ENCODE results near the gene MYCBPAP.
"Not testable (repeated sequence)": the region's sequence is repeated elsewhere in the genome, so short reads cannot be mapped to it uniquely, and the experiment has no call there.

Gene MYCBPAP

GRCh38 chr17:50472286-50472685, 36.0 kb upstream of the MYCBPAP start:
- no peak for DNase-seq

DNA sequence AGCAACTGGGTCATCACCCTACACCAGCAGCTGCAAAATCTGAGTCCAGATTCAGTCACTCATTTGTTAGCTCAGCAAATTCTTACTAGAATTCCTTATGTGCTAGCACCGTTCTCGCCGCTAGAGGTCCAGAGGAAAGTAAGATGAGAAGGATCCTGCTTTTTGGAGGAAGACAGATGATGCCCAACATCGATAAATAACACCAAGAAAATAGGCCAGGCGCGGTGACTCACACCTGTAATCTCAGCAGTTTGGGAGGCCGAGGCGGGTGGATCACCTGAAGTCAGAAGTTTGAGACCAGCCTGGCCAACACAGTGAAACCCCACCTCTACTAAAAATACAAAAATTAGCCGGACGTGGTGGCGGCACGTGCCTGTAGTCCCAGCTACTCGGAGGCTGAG, 35.5 kb upstream of the MYCBPAP start:
- not testable (repeated sequence) for DNase-seq

DNA sequence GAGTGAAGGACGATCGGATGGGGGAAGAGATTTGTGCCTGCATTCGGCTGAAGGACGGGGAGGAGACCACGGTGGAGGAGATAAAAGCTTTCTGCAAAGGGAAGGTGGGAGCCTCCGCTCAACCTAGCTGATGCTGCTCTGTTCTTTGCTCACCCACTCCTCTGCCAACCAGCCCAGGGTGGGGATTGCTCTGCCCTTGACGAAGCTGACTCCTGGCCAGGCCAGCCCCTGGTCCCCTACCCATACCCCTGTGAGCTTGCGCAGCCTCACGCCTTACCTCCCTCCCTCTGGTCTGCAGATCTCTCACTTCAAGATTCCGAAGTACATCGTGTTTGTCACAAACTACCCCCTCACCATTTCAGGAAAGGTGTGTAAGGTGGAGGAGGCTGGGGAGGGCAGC, 34.3 kb upstream of the MYCBPAP start:
- DNase-seq: no peak

GRCh38 chr17:50474523-50474922, 33.7 kb upstream of the MYCBPAP start:
- no peak for DNase-seq

DNA sequence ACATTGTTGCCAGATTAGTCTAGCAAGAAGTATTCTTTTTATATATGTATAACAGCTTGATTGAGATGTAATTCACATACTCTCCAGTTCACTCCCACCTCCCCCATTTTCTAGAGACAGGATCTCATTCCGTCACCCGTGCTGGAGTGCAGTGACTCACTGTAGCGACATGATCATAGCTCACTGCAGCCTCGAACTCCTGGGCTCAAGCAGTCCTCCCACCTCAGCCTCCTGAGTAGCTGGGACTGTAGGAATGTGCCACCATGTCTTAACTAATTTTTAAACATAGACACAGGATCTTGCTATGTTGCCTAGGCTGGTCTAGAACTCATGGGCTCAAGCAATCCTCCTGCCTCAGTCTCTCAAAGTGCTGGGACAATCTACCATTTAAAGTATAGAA, 32.9 kb upstream of the MYCBPAP start:
- no peak for DNase-seq

DNA sequence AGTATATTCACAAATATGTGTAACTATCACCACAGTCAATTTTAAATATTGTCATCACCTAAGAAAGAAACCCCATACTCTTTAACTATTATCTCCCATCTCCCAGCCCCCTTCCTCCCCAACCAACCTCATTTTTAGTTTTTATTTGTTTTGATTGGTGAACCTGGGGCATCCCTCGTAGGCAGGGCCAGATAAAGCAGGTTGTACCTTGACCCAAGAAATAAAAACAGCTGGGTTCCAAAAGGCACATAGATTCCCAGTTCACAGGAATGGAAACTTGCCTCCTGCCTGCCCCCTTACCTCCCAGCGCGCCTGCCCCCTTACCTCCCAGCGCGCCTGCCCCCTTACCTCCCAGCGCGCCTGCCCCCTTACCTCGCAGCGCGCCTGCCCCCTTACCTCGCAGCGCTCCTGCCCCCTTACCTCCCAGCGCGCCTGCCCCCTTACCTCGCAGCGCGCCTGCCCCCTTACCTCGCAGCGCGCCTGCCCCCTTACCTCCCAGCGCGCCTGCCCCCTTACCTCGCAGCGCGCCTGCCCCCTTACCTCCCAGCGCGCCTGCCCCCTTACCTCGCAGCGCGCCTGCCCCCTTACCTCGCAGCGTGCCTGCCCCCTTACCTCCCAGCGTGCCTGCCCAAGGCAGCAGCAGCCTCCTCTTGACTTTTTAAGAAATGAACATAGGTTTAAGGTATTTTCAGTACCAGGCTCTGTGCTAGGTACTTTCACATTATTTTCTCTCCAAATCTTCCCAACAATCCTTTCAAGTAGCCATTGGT, 32.3 kb upstream of the MYCBPAP start:
- DNase-seq: not testable (repeated sequence)

DNA sequence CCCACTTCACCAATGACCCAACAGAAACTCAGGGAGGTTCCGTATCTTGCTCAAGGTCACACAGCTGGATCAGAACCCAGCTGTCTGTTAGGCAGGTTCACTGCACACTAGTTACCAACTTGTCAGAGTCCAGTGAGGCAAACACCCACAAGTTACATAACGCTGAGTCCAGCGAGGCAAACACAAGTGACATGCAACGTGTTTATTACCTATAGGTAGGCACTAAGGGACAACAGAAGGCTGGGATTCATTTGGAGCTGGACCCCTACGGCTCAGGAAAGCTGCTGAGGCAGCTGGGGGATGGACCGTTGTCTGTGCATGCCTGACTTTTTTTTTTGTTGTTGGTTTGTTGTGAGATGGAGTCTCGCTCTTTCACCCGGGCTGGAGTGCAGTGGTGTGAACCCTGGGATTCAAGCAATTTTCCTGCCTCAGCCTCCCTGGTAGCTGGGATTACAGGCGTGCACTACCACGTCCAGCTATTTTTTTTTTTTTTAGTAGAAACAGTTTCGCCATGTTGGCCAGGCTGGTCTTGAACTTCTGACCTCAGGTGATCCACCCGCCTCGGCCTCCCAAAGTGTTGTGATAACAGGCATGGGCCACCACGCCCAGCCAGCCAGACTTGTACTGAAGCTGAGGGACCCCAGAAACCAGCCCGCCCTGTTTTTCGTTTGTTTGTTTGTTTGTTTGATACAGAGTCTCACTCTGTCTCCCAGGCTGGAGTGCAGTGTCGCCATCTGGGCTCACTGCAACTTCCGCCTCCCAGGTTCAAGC, 31.5 kb upstream of the MYCBPAP start:
- DNase-seq: no peak

DNA sequence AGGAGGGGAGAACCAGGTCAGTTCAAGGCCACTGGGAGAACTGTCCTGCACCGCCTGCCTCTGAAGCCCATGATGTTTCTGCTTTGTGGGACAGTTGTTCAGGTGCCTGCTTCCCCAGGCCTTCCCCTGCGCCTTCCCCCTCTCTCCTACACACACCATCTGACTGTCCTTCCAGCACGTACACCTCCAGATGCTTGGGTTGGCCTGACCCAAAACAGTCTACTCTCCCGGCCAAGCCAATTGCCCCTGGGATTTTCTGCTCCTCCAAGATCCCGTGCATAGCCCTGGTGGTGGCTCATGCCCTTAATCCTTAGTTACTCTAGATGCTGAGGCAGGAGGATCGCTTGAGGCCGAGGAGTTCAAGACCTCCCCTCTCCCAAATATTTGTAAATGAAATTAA, 30.3 kb upstream of the MYCBPAP start:
- no peak for DNase-seq

DNA sequence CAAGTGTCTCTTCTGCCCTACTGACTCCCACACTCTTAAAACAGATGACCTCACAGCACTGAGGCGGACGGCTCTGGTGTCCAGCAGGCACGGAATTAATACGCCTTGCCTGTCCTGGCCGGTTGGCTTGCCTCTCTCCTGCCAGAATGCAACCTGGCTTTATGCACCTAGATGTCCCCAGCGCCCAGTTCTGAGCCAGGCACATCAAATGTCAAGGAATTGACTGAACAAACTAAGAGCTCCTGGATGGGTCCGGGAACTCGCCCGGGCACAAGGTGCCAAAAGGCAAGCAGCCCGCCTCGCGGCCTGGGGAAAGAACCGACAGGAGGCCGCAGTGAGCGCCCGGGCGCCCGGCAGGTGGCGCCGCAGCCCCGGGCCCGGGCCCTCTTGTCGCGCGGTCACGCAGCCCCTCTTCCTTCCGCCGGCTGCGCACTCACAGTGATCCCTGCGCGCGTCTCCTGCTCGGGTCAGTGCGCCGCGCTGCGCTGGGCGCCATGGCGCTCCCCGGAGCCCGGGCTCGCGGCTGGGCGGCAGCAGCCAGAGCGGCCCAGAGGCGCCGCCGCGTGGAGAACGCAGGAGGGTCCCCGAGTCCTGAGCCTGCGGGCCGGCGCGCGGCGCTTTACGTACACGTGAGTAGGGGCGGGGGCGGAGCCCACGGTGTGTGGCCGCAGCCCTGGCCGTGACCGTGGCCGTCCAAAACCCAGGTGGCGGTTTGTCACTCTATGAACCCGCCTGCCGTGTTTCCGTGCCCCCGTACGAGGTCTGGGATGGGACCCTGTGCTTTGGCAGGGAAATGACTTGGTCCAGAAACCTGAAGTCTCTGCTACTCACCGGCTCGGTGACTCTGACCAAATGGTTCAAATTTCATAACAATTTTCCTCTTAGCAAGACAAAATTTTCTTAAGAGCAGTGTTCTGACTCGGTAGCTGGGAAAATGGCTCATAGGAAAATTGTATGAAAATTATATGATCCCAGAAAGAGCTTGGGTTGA, 29.6 kb upstream of the MYCBPAP start, which contains the start of gene RSAD1:
TSS of gene RSAD1 (plus strand) at position 470 of the 991 bp plus-strand sequence. CDS start at position 495, 25 bp downstream.
- DNase-seq: peak; percentile 92

- peak; percentile 80 for DNase-seq
Measured at GRCh38 chr17:50479522-50480141, 28.6 kb upstream of the MYCBPAP start.

GRCh38 chr17:50480142-50480764, 28.0 kb upstream of the MYCBPAP start:
- no peak for DNase-seq

DNA sequence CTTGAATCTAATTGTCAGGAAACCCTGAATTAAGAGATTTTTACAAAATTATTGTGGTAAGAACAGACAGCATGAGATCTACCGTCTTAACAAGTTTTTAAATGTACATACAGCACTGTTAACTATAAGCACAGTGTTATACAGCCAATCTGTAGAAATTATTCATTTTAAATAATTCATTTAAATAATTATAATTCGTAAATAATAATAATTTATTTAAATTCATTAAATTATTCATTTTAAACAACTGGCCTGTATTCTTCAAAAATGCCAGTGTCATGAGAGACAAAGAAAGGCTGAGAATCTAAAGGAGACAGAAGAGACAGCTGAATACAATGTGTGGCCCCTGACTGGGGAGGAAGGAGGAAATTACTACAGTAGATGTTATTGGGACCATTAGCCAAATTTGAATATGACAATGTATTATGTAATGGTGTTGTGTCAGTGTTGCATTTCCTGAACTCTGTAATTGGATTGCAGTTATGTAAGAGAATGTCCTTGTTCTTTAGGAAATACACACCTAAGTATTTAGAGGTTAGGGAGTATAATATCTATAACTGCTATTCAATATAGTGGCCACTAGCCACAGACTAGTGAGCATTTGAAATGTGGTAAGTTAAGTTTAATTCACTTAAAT, 27.3 kb upstream of the MYCBPAP start:
- no peak for DNase-seq

- no peak for DNase-seq
Measured at GRCh38 chr17:50481648-50482047, 26.6 kb upstream of the MYCBPAP start.

DNA sequence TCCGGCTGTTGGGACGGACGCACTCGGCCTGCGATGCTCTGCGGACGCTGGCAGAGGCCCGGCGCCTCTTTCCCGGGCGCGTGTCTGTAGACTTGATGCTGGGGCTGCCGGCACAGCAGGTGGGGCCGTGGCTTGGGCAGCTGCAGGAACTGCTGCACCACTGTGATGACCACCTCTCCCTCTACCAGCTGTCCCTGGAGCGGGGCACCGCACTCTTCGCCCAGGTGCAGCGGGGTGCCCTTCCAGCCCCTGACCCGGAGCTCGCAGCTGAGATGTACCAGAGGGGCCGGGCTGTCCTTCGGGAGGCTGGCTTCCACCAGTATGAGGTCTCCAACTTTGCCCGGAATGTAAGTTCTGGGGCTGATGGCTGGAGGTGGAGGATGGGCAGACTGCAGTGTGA, 26.1 kb upstream of the MYCBPAP start:
- DNase-seq: no peak

DNA sequence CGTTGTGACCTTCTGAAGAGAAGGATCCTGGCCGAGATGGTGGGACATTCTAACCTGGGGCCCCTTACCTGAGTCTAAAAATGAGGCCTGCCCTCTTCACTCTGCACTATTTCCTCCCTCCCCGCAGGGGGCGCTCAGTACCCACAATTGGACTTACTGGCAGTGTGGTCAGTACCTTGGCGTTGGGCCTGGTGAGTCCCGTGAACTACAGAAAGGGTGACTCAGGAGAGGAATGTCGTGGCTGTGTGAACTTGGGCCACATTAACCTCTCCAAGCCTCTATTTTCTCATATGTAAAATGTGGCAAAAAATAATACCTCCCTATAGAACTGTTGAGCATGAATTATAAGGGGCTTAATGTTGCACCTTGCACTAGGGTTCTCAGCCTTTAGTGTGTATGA, 25.7 kb upstream of the MYCBPAP start:
- peak; percentile 69 for DNase-seq

GRCh38 chr17:50483266-50483665, 25.0 kb upstream of the MYCBPAP start:
- DNase-seq: no peak

DNA sequence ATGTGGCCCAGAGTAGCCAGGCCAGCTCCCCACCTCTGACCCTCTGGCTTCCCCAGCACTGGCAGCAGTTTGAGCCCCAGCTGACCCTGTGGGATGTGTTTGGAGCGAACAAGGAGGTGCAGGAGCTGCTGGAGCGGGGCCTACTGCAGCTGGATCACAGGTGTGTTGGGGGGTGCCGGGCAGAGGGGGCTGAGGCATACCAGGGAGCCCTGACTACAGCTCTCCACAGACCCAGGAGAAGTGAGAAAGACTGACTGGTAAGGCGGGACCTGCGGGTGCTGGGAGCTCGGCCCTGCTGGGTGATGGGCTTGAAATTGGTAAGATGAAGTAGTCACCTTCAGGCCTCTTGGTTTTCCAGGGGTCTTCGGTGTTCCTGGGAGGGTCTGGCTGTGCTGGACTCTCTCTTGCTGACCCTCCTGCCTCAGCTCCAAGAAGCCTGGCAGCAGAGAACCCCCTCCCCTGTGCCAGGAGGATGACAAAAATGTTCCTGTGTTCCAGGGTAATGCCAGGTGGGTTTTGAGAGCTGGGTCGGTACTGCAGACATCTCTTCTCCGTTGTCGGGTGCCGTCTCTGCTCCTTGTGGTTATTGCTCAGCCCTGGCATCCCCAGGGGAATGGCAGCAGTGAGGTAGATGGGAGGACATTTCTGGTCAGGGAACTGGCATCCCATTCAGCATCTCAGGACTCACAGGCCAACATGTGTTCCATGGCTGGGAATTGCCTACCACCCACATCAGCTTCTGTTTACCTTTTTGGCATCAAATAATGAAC, 23.7 kb upstream of the MYCBPAP start:
- DNase-seq: no peak

GRCh38 chr17:50487213-50488096, 20.8 kb upstream of the MYCBPAP start:
- no peak for DNase-seq

- DNase-seq: no peak
Measured at GRCh38 chr17:50488880-50489279, 19.4 kb upstream of the MYCBPAP start.

- DNase-seq: no peak
Measured at GRCh38 chr17:50491505-50491904, 16.7 kb upstream of the MYCBPAP start.

All from NCI-H146 (cell line).